ENCODE measurements around the gene HILPDA.

DNA sequence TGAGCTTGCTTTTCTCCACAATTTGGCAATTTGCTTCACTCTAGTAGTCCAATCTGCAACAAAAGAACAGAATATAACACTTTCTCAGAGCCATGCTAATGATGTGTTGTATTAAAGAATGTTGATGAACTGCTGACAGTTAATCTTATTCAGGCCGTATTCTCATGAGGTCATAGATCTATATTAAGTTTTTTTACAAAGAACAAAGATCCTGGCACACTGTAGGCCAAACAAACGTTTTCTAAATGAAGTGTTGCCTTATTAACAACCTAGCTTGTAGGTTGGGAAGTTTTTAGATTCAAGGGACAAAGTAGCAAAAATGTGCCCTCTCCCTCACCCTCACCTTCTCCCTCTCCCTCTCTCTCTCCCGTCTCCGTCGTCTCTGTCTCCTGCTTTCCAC lies 6.8 kb downstream of the HILPDA start:
- TF ChIP-seq, protein P1, sequence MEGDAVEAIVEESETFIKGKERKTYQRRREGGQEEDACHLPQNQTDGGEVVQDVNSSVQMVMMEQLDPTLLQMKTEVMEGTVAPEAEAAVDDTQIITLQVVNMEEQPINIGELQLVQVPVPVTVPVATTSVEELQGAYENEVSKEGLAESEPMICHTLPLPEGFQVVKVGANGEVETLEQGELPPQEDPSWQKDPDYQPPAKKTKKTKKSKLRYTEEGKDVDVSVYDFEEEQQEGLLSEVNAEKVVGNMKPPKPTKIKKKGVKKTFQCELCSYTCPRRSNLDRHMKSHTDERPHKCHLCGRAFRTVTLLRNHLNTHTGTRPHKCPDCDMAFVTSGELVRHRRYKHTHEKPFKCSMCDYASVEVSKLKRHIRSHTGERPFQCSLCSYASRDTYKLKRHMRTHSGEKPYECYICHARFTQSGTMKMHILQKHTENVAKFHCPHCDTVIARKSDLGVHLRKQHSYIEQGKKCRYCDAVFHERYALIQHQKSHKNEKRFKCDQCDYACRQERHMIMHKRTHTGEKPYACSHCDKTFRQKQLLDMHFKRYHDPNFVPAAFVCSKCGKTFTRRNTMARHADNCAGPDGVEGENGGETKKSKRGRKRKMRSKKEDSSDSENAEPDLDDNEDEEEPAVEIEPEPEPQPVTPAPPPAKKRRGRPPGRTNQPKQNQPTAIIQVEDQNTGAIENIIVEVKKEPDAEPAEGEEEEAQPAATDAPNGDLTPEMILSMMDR (optimal IDR thresholded peaks at IDR 0.05 in 1 of 3, IDR thresholded peaks at IDR 0.05 in 1 of 3, conservative IDR thresholded peaks at IDR 0.05 in 1 of 3; ENCODE audit: extremely low read depth in 1 of 3, insufficient read depth in 2 of 3, low read length in 3 of 3) = no peak
- TF ChIP-seq EZH2 (IDR thresholded peaks at IDR 0.05; ENCODE audit: low read length) = no peak

Data from keratinocyte (primary cell).